OCI-LY7 (cell line): ENCODE measurements around the gene COMMD10.

Experiments
- EZH2phosphoT487 ChIP-seq: fragments of 200-600 bp; sonication (generic); IDR thresholded peaks from 2 replicates; pipeline ENCODE4 v1.6.1; 2018; ENCODE audit warnings: low read depth, borderline replicate concordance, mild to moderate bottlenecking, mixed run types, antibody characterized with exemption, low read length, moderate library complexity, mixed read lengths
- TF ChIP-seq, protein P1 (sequence below): fragments of 200-600 bp; sonication (generic); conservative IDR thresholded peaks from 2 replicates; pipeline ENCODE4 v1.5.1; 2014; ENCODE audit warnings: mild to moderate bottlenecking, antibody characterized with exemption, low read length, moderate library complexity, mixed read lengths

GRCh38 chr5:116271446-116272025, 186.7 kb downstream of the COMMD10 start:
- TF ChIP-seq, protein P1, sequence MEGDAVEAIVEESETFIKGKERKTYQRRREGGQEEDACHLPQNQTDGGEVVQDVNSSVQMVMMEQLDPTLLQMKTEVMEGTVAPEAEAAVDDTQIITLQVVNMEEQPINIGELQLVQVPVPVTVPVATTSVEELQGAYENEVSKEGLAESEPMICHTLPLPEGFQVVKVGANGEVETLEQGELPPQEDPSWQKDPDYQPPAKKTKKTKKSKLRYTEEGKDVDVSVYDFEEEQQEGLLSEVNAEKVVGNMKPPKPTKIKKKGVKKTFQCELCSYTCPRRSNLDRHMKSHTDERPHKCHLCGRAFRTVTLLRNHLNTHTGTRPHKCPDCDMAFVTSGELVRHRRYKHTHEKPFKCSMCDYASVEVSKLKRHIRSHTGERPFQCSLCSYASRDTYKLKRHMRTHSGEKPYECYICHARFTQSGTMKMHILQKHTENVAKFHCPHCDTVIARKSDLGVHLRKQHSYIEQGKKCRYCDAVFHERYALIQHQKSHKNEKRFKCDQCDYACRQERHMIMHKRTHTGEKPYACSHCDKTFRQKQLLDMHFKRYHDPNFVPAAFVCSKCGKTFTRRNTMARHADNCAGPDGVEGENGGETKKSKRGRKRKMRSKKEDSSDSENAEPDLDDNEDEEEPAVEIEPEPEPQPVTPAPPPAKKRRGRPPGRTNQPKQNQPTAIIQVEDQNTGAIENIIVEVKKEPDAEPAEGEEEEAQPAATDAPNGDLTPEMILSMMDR = no peak
- TF ChIP-seq EZH2phosphoT487 = no peak
